ENCODE data around the gene CCDC50.

Gene CCDC50

GRCh38 chr3:191350396-191351090 is 21.3 kb downstream of the CCDC50 start:
- no peaks in the 10 kb centered on the region for H3K9me3 ChIP-seq (ENCODE audit: insufficient read depth, low read length)
- no peak overlapping the region for H2AFZ ChIP-seq (ENCODE audit: low read depth, low read length, severe bottlenecking)
- H3K79me2 ChIP-seq (ENCODE audit: insufficient read depth, low read length) = no peaks in the 10 kb centered on the region
- H3K36me3 ChIP-seq (ENCODE audit: low read length) = no peaks in the 10 kb centered on the region
- H3K4me3 ChIP-seq (ENCODE audit: insufficient read depth, low read length, poor library complexity, severe bottlenecking) = no peak overlapping the region
- no peaks in the 10 kb centered on the region for H3K9me2 ChIP-seq (replicated peaks; ENCODE audit: insufficient read depth, low read length)
- no peak overlapping the region for H3K27ac ChIP-seq (ENCODE audit: low read depth, low read length)
- no peak overlapping the region for H3K9ac ChIP-seq (ENCODE audit: low read length)
- H3K4me2 ChIP-seq (ENCODE audit: low read depth, low read length, poor library complexity, severe bottlenecking) = no peak overlapping the region
- H4K20me1 ChIP-seq (ENCODE audit: low read depth, low read length) = 0 out of 2 replicates have a peak, but pooled peaks cover 9% of the 10 kb centered on the region
- TF ChIP-seq EZH2phosphoT487 (conservative IDR thresholded peaks at IDR 0.05; ENCODE audit: low read length) (no peak), CTCF (IDR thresholded peaks at IDR 0.05; ENCODE audit: insufficient read depth, low read length, poor library complexity, severe bottlenecking) (no peak)
- H3F3A ChIP-seq (ENCODE audit: insufficient read depth) = no peaks in the 10 kb centered on the region
- H3K27me3 ChIP-seq (ENCODE audit: low read length) = no peaks in the 10 kb centered on the region

- H3K27ac ChIP-seq (ENCODE audit: low read depth, low read length) = no peak overlapping the region
- TF ChIP-seq CTCF (IDR thresholded peaks at IDR 0.05; ENCODE audit: insufficient read depth, low read length, poor library complexity, severe bottlenecking) (no peak), EZH2phosphoT487 (conservative IDR thresholded peaks at IDR 0.05; ENCODE audit: low read length) (no peak)
- 0 out of 2 replicates have a peak, but pooled peaks cover 10% of the 10 kb centered on the region for H4K20me1 ChIP-seq (ENCODE audit: low read depth, low read length)
- H3K36me3 ChIP-seq (ENCODE audit: low read length) = no peaks in the 10 kb centered on the region
- no peak overlapping the region for H3K4me2 ChIP-seq (ENCODE audit: low read depth, low read length, poor library complexity, severe bottlenecking)
- H3K79me2 ChIP-seq (ENCODE audit: insufficient read depth, low read length) = no peaks in the 10 kb centered on the region
- H2AFZ ChIP-seq (ENCODE audit: low read depth, low read length, severe bottlenecking) = no peak overlapping the region
- H3F3A ChIP-seq (ENCODE audit: insufficient read depth) = no peaks in the 10 kb centered on the region
- H3K27me3 ChIP-seq (ENCODE audit: low read length) = no peaks in the 10 kb centered on the region
- H3K9me3 ChIP-seq (ENCODE audit: insufficient read depth, low read length) = no peaks in the 10 kb centered on the region
- H3K4me3 ChIP-seq (ENCODE audit: insufficient read depth, low read length, poor library complexity, severe bottlenecking) = no peak overlapping the region
- no peak overlapping the region for H3K9ac ChIP-seq (ENCODE audit: low read length)
- no peaks in the 10 kb centered on the region for H3K9me2 ChIP-seq (replicated peaks; ENCODE audit: insufficient read depth, low read length)
Observed at GRCh38 chr3:191352014-191352413, 22.8 kb downstream of the CCDC50 start.

- H3K27me3 ChIP-seq (ENCODE audit: low read length) = no peaks in the 10 kb centered on the region
- no peak for TF ChIP-seq CTCF (IDR thresholded peaks at IDR 0.05; ENCODE audit: insufficient read depth, low read length, poor library complexity, severe bottlenecking)
- no peak for TF ChIP-seq EZH2phosphoT487 (conservative IDR thresholded peaks at IDR 0.05; ENCODE audit: low read length)
- no peak overlapping the region for H3K4me2 ChIP-seq (ENCODE audit: low read depth, low read length, poor library complexity, severe bottlenecking)
- H4K20me1 ChIP-seq (ENCODE audit: low read depth, low read length) = 0 out of 2 replicates have a peak, but pooled peaks cover 10% of the 10 kb centered on the region
- no peak overlapping the region for H2AFZ ChIP-seq (ENCODE audit: low read depth, low read length, severe bottlenecking)
- H3K9ac ChIP-seq (ENCODE audit: low read length) = no peak overlapping the region
- no peaks in the 10 kb centered on the region for H3K9me2 ChIP-seq (replicated peaks; ENCODE audit: insufficient read depth, low read length)
- no peaks in the 10 kb centered on the region for H3K79me2 ChIP-seq (ENCODE audit: insufficient read depth, low read length)
- no peaks in the 10 kb centered on the region for H3K9me3 ChIP-seq (ENCODE audit: insufficient read depth, low read length)
- H3F3A ChIP-seq (ENCODE audit: insufficient read depth) = no peaks in the 10 kb centered on the region
- no peaks in the 10 kb centered on the region for H3K36me3 ChIP-seq (ENCODE audit: low read length)
- no peak overlapping the region for H3K4me3 ChIP-seq (ENCODE audit: insufficient read depth, low read length, poor library complexity, severe bottlenecking)
- no peak overlapping the region for H3K27ac ChIP-seq (ENCODE audit: low read depth, low read length)
Observed at GRCh38 chr3:191353022-191353777, 24.0 kb downstream of the CCDC50 start.

Data from SU-DHL-6 (cell line).